Upper lobe of left lung (tissue), 6 donors: ENCODE results near the gene TCEAL2. TPM values are rescaled to one million over a fixed set of nuclear protein-coding genes. Genes with fewer than 3 reads are reported as not detected.
"Not testable (repeated sequence)": the region's sequence is repeated elsewhere in the genome, so short reads cannot be mapped to it uniquely, and the experiment has no call there.

Experiments used
- ATAC-seq, 2 donors: fragments of 200-7000 bp; cut with Tn5 transposase; one replicate each; pipeline ENCODE4 v1.9.1; 2022; ENCODE audit warnings: mild to moderate bottlenecking in 2 of 2, moderate library complexity in 2 of 2; ENCODE audit not compliant: low FRiP score in 2 of 2
- DNase-seq, 2 donors: peaks; one replicate each; pipeline ENCODE4 v3.0.0-alpha.2; 2019 to 2020
- H3K27ac ChIP-seq, 4 donors: fragments of 200-600 bp; sonication (generic); one replicate each; pipeline ENCODE4 v1.5.1; 2016 to 2019
- H3K27me3 ChIP-seq, 4 donors: fragments of 200-600 bp; sonication (generic); one replicate each; pipeline ENCODE4 v1.5.1; 2017 to 2019
- H3K36me3 ChIP-seq, 4 donors: fragments of 200-600 bp; sonication (generic); one replicate each; pipeline ENCODE4 v1.5.1; 2016 to 2019
- H3K4me1 ChIP-seq, 4 donors: fragments of 200-600 bp; sonication (generic); one replicate each; pipeline ENCODE4 v1.5.1; 2018 to 2019
- H3K4me3 ChIP-seq, 4 donors: fragments of 200-600 bp; sonication (generic); one replicate each; pipeline ENCODE4 v1.5.1; 2017 to 2019; ENCODE audit warnings: mild to moderate bottlenecking in 2 of 4, moderate library complexity in 1 of 4
- H3K9me3 ChIP-seq, 4 donors: fragments of 200-600 bp; sonication (generic); one replicate each; pipeline ENCODE4 v1.5.1; 2018 to 2019
- EP300 ChIP-seq, 4 donors: sonication (generic); formaldehyde crosslinking; IDR thresholded peaks; one replicate each; pipeline ENCODE4 v1.5.1; 2017; ENCODE audit warnings: antibody characterized with exemption in 4 of 4, control low read depth in 2 of 4
- POLR2A ChIP-seq, 4 donors: fragments of 450-650 bp; IDR thresholded peaks; one replicate each; pipeline ENCODE4 v1.5.1; 2016 to 2017; ENCODE audit warnings: antibody characterized with exemption in 4 of 4, mild to moderate bottlenecking in 2 of 4
- POLR2AphosphoS5 ChIP-seq, 2 donors: sonication (generic); formaldehyde crosslinking; IDR thresholded peaks; one replicate each; pipeline ENCODE4 v1.5.1; 2017; ENCODE audit warnings: antibody characterized with exemption in 2 of 2
- WGBS, 2 donors: methylation state at CpG; one replicate each; pipeline ENCODE4 v1.1.5; 2017 to 2018; 5-methylcytosine and 5-hydroxymethylcytosine counted together
- total RNA-seq, 6 donors: library from RNA; depleted of rRNA in 4 of 6; stranded (reverse); fragments of >200 nt in 4 of 6; gene quantifications; one replicate each; pipeline versions ENCODE4 v1.1.0 to v1.2.1, GENCODE V29; 2016 to 2021
- TF ChIP-seq, protein P1 (sequence below), 6 experiments: fragments of 450-650 bp in 4 of 6; fragments of 200-600 bp in 2 of 6; sonication (generic) in 2 of 6; IDR thresholded peaks; one replicate each; pipeline ENCODE4 v1.5.1; 2016 to 2019; ENCODE audit warnings: antibody characterized with exemption in 6 of 6
- donor health status: DM: no; HTN: no; CAD: no; lungs with moderate emphysema.
- donor health status: DM: no; HTN: yes; CAD: no; lungs with severe emphysema.

Gene TCEAL2
- total RNA-seq, 6 donors from 2014 or later = 1.4 to 7.7 (median 3.2) TPM; not detected in 1

DNA sequence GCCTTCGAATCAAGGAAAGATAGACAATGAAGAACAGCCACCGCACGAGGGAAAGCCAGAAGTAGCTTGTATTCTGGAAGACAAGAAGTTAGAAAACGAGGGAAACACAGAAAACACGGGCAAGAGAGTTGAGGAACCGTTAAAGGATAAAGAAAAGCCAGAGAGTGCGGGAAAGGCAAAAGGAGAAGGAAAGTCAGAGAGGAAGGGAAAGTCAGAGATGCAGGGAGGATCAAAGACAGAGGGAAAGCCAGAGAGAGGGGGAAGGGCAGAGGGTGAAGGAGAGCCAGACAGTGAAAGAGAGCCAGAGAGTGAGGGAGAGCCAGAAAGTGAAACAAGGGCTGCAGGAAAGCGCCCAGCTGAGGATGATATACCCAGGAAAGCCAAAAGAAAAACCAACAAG is 1.4 kb downstream of the TCEAL2 start:
- H3K4me1 ChIP-seq = no peaks in the 10 kb centered on the region
- H3K4me3 ChIP-seq = no peak overlapping the region
- no peaks in the 10 kb centered on the region for H3K36me3 ChIP-seq
- 46 to 56% methylated on average over 8 of the region's 8 CpGs for whole genome bisulfite sequencing, 2 donors
- no peak overlapping the region for H3K27ac ChIP-seq
- no peak for TF ChIP-seq EP300 (IDR thresholded peaks at IDR 0.05)
- TF ChIP-seq POLR2AphosphoS5 (IDR thresholded peaks at IDR 0.05) = no peak
- TF ChIP-seq, protein P1, sequence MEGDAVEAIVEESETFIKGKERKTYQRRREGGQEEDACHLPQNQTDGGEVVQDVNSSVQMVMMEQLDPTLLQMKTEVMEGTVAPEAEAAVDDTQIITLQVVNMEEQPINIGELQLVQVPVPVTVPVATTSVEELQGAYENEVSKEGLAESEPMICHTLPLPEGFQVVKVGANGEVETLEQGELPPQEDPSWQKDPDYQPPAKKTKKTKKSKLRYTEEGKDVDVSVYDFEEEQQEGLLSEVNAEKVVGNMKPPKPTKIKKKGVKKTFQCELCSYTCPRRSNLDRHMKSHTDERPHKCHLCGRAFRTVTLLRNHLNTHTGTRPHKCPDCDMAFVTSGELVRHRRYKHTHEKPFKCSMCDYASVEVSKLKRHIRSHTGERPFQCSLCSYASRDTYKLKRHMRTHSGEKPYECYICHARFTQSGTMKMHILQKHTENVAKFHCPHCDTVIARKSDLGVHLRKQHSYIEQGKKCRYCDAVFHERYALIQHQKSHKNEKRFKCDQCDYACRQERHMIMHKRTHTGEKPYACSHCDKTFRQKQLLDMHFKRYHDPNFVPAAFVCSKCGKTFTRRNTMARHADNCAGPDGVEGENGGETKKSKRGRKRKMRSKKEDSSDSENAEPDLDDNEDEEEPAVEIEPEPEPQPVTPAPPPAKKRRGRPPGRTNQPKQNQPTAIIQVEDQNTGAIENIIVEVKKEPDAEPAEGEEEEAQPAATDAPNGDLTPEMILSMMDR (IDR thresholded peaks at IDR 0.05) = no peak
- TF ChIP-seq POLR2A (IDR thresholded peaks at IDR 0.05) = no peak
- no peaks in the 10 kb centered on the region for H3K9me3 ChIP-seq
- H3K27me3 ChIP-seq = no peaks in the 10 kb centered on the region
- DNase-seq (no peak), ATAC-seq (no peak)

- TF ChIP-seq EP300 (IDR thresholded peaks at IDR 0.05) = no peak
- TF ChIP-seq, protein P1 (IDR thresholded peaks at IDR 0.05) = peak in 1 of 6 experiments; percentile 24
- Histone ChIP-seq H3K36me3 (no peaks in the 10 kb centered on the region), H3K27ac (no peak overlapping the region), H3K9me3 (no peaks in the 10 kb centered on the region), H3K27me3 (no peaks in the 10 kb centered on the region), H3K4me1 (no peaks in the 10 kb centered on the region), H3K4me3 (no peak overlapping the region)
- ATAC-seq (no peak), DNase-seq (no peak)
- WGBS, 2 donors = 49 to 52% methylated on average over 1 of the region's 1 CpG
These were observed 4.0 kb downstream of the TCEAL2 start for GRCh38 chrX:102129473-102129872.

GRCh38 chrX:102138064-102138463 is 12.6 kb downstream of the TCEAL2 start:
- 45 to 59% methylated on average over 4 of the region's 4 CpGs for WGBS, 2 donors
- no peaks in the 10 kb centered on the region for H3K36me3 ChIP-seq

GRCh38 chrX:102140876-102141275 is 15.4 kb downstream of the TCEAL2 start:
- H3K4me1 ChIP-seq, H3K36me3 ChIP-seq, H3K9me3 ChIP-seq, H3K27ac ChIP-seq, H3K4me3 ChIP-seq, ATAC-seq, H3K27me3 ChIP-seq: not testable (repeated sequence)
- 50 to 68% methylated on average over 16 of the region's 16 CpGs for WGBS, 2 donors
- DNase-seq = peak in 1 of 2 donors; percentile 13

More at GRCh38 chrX:102138064-102138463, 12.6 kb downstream of the TCEAL2 start:
- Histone ChIP-seq H3K4me1 (no peaks in the 10 kb centered on the region), H3K9me3 (no peaks in the 10 kb centered on the region), H3K4me3 (no peak overlapping the region), H3K27me3 (no peaks in the 10 kb centered on the region), H3K27ac (no peak overlapping the region)
- ATAC-seq (no peak), DNase-seq (no peak)
- TF ChIP-seq, protein P1 (IDR thresholded peaks at IDR 0.05) = no peak
- TF ChIP-seq EP300 (IDR thresholded peaks at IDR 0.05) (no peak), POLR2A (IDR thresholded peaks at IDR 0.05) (no peak), POLR2AphosphoS5 (IDR thresholded peaks at IDR 0.05) (no peak)

- not testable (repeated sequence) for H3K27ac ChIP-seq, H3K36me3 ChIP-seq, ATAC-seq, DNase-seq, H3K9me3 ChIP-seq, H3K4me3 ChIP-seq, H3K27me3 ChIP-seq, H3K4me1 ChIP-seq
- WGBS, 2 donors = 14 to 53% methylated on average over 12 to 19 of the region's 19 CpGs
These were observed 16.2 kb downstream of the TCEAL2 start for GRCh38 chrX:102141631-102142030.

DNA sequence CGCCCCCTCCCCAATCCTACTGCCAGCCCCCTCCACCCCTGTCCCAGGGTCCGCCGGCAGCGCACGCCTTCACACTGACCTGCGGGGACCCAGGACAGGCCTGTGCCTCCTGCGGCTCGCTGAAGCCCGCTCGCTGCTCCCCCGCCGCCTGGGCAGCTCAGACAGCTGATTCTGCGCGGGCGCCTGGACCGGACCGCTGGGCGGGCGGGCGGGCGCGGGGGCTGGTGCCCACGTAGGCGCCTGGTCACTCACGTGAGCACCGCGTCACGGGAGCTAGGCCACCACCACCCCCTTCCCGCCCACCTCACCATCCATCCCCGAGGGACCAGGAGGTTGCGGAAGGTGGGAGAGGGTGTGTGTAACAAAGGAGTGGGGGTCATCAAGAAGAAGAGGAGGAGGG is 16.8 kb downstream of the TCEAL2 start, which contains the start of gene TCEAL6:
TSS of gene TCEAL6 (minus strand) at position 208 of the 400 bp plus-strand sequence.
- H3K27me3 ChIP-seq, H3K9me3 ChIP-seq, ATAC-seq, H3K4me3 ChIP-seq, H3K36me3 ChIP-seq, H3K27ac ChIP-seq, H3K4me1 ChIP-seq: not testable (repeated sequence)
- DNase-seq = peak in 1 of 2 donors; percentile 41
- WGBS, 2 donors = 58% methylated on average over 16 of the region's 31 CpGs; no CpG with 5 or more reads in 1 of the 2 donors
